K562 (cell line): ENCODE results near the gene RBM28. TPM values are rescaled to one million over a fixed set of nuclear protein-coding genes. Genes with fewer than 3 reads are reported as not detected.

ENCODE experiments used
- ATAC-seq: fragments of 200-7000 bp; cut with Tn5 transposase; 3 replicates; pipeline ENCODE4 v1.9.1; 2020; ENCODE audit warnings: moderate library complexity
- BruUV-seq: library from RNA; stranded (reverse); fragments of 400-500 nt; replicated peaks from 2 replicates; lab custom pipeline; 2021; lab: Mats Ljungman, UMichigan
- CTCF ChIA-PET: fragments of 300-600 bp; formaldehyde crosslinking; extraction: SDS; loops from one replicate; lab custom pipeline; 2021; ENCODE audit warnings: low intra/inter-chr PET ratio; lab: Yijun Ruan, JAX
- POLR2A ChIA-PET: fragments of 300-600, 350-650 bp; sonication (Branson Sonifier 250); formaldehyde crosslinking; extraction: SDS; loops from one replicate; lab custom pipeline; 2021; ENCODE audit warnings: antibody characterized with exemption, inconsistent platforms; lab: Yijun Ruan, JAX
- DNase-seq, 4 experiments: peaks; one replicate each; pipeline versions ENCODE4 v3.0.0 to v3.0.0-alpha.2; 2011 to 2018; ENCODE audit warnings: low spot score in 3 of 4, mixed read lengths in 3 of 4; ENCODE audit errors: extremely low read depth in 1 of 4
- FAIRE-seq: peaks from 2 replicates; lab custom pipeline; 2011; peaks lifted over from hg19 to GRCh38; lab: Jason Lieb, UNC
- H2AFZ ChIP-seq: 2 replicates; pipeline ENCODE4 v1.6.0; 2011; ENCODE audit warnings: low read depth, low read length, control low read depth, inconsistent platforms
- H3K27ac ChIP-seq: fragments of 200-600 bp; 3 replicates; pipeline ENCODE4 v1.8.0; 2011; ENCODE audit warnings: low read depth, mild to moderate bottlenecking, control low read depth, inconsistent platforms, low read length, moderate library complexity, mixed read lengths; ENCODE audit errors: extremely low read depth
- H3K27me3 ChIP-seq, 2 experiments: fragments of 300-600 bp in 1 of 2; 2 replicates in 1 of 2; 3 replicates in 1 of 2; pipeline versions ENCODE4 v1.6.0 to v1.8.0; 2011; ENCODE audit warnings: inconsistent platforms in 2 of 2, low read length in 2 of 2, mild to moderate bottlenecking in 1 of 2, mixed read lengths in 1 of 2, moderate library complexity in 1 of 2; ENCODE audit not compliant: control insufficient read depth in 2 of 2, insufficient read depth in 2 of 2
- H3K36me3 ChIP-seq: fragments of 300-600 bp; 3 replicates; pipeline ENCODE4 v1.8.0; 2011; ENCODE audit warnings: mild to moderate bottlenecking, low read length, inconsistent platforms; ENCODE audit not compliant: control insufficient read depth, insufficient read depth
- H3K4me1 ChIP-seq, 2 experiments: fragments of 200-600 bp in 1 of 2; replicated peaks in 1 of 2; 2 replicates in 1 of 2; 3 replicates in 1 of 2; pipeline versions ENCODE4 v1.5.1 to v1.8.0; 2011; ENCODE audit warnings: inconsistent platforms in 2 of 2, low read length in 2 of 2, mild to moderate bottlenecking in 1 of 2, mixed read lengths in 1 of 2, moderate library complexity in 1 of 2; ENCODE audit not compliant: control insufficient read depth in 2 of 2, insufficient read depth in 2 of 2
- H3K4me2 ChIP-seq: 2 replicates; pipeline ENCODE4 v1.6.1; 2011; ENCODE audit warnings: low read length, control low read depth, inconsistent platforms, mixed read lengths; ENCODE audit not compliant: insufficient read depth
- H3K4me3 ChIP-seq: fragments of 200-600 bp; sonication (generic), shearing (Covaris generic); 2 replicates; pipeline ENCODE4 v1.5.1; 2016; ENCODE audit warnings: control low read depth, inconsistent platforms
- H3K79me2 ChIP-seq: fragments of 200-600 bp; 3 replicates; pipeline ENCODE4 v1.8.0; 2011; ENCODE audit warnings: low read length, inconsistent platforms; ENCODE audit not compliant: control insufficient read depth, insufficient read depth
- H3K9ac ChIP-seq, 2 experiments: 2 replicates each; pipeline versions ENCODE4 v1.6.0 to v1.6.1; 2011; ENCODE audit warnings: low read depth in 2 of 2, low read length in 2 of 2, control low read depth in 1 of 2, inconsistent platforms in 1 of 2, mild to moderate bottlenecking in 1 of 2, mixed read lengths in 1 of 2; ENCODE audit not compliant: insufficient read depth in 1 of 2
- H3K9me1 ChIP-seq: one replicate; pipeline ENCODE4 v1.6.0; 2011; ENCODE audit warnings: inconsistent platforms, mild to moderate bottlenecking, low read length, moderate library complexity; ENCODE audit not compliant: control insufficient read depth, insufficient read depth
- H3K9me3 ChIP-seq: replicated peaks from 2 replicates; pipeline ENCODE4 v1.5.1; 2011; ENCODE audit warnings: low read depth, low read length, inconsistent platforms; ENCODE audit not compliant: control insufficient read depth, insufficient read depth
- H4K20me1 ChIP-seq: replicated peaks from 2 replicates; pipeline ENCODE4 v1.6.1; 2011; ENCODE audit warnings: low read length, inconsistent platforms, mixed read lengths; ENCODE audit not compliant: control insufficient read depth, insufficient read depth
- DNMT1 ChIP-seq: fragments of 450-650 bp; IDR thresholded peaks from 2 replicates; pipeline ENCODE4 v1.6.1; 2016; ENCODE audit warnings: antibody characterized with exemption, mild to moderate bottlenecking
- FOXM1 ChIP-seq, 2 experiments: fragments of 450-650 bp in 1 of 2; sonication (generic) in 1 of 2; formaldehyde crosslinking in 1 of 2; IDR thresholded peaks; 2 replicates each; pipeline versions ENCODE4 v1.6.1 to v1.9.0; 2017 to 2022; ENCODE audit warnings: low read depth in 2 of 2, mild to moderate bottlenecking in 2 of 2, missing genetic modification reagents in 1 of 2, moderate library complexity in 1 of 2
- LCOR ChIP-seq: sonication (generic); formaldehyde crosslinking; IDR thresholded peaks from 2 replicates; pipeline ENCODE4 v1.8.0; 2022; ENCODE audit warnings: mild to moderate bottlenecking, missing genetic modification reagents
- MCM3 ChIP-seq: fragments of 450-650 bp; IDR thresholded peaks from 2 replicates; pipeline ENCODE4 v1.6.1; 2016
- PRMT5 ChIP-seq: sonication (generic); formaldehyde crosslinking; IDR thresholded peaks from 2 replicates; pipeline ENCODE4 v1.5.0; 2020; ENCODE audit warnings: missing genetic modification reagents
- SMAD4 ChIP-seq: fragments of 250-450 bp; sonication (Bioruptor Pico); conservative IDR thresholded peaks from 2 replicates; pipeline ENCODE4 v1.8.0; 2021; ENCODE audit warnings: inconsistent platforms, mild to moderate bottlenecking, moderate library complexity
- SNRNP70 ChIP-seq: fragments of 200-400 bp; formaldehyde crosslinking; optimal IDR thresholded peaks from 2 replicates; pipeline ENCODE3; 2017; ENCODE audit warnings: low read depth, low read length
- ZNF24 ChIP-seq: fragments of 450-650 bp; IDR thresholded peaks from 2 replicates; pipeline ENCODE4 v1.6.1; 2016
- ZNF431 ChIP-seq: sonication (generic); formaldehyde crosslinking; IDR thresholded peaks from 2 replicates; pipeline ENCODE4 v1.8.0; 2022; ENCODE audit warnings: mild to moderate bottlenecking, missing genetic modification reagents
- ZNF583 ChIP-seq: fragments of 250-450 bp; sonication (Bioruptor Pico); IDR thresholded peaks from 2 replicates; pipeline ENCODE4 v1.4.0; 2020
- WGBS: fragments of 100-300 bp; shearing (Covaris generic); methylation state at CpG from one replicate; pipeline ENCODE4 v1.1.6; 2016; ENCODE audit warnings: low coverage, mixed read lengths; ENCODE audit not compliant: insufficient coverage; ENCODE audit errors: missing lambda C conversion rate; 5-methylcytosine and 5-hydroxymethylcytosine counted together
- in situ Hi-C: fragments of 300-500 bp; cut with MboI; formaldehyde crosslinking; loops from 4 replicates; pipeline ENCODE4 v1.15.0; 2018; ENCODE audit warnings: inconsistent platforms, mixed read lengths
- intact Hi-C: fragments of 100-400 bp; cut with micrococcal nuclease; formaldehyde crosslinking; loops from 2 replicates; pipeline ENCODE4 v1.14.2; 2022
- polyA plus RNA-seq, 8 experiments: library from polyadenylated mRNA; depleted of rRNA in 4 of 8; stranded (reverse) in 5 of 8; unstranded in 3 of 8; fragments of >200 nt; fragmentation: Nextera tagmentation in 2 of 8; fragmentation: Illumina TruSeq in 1 of 8; extraction: Ambion mirVana in 2 of 8; extraction: Trizol in 1 of 8; gene quantifications; 2 replicates each; pipeline versions ENCODE4 v1.2.1 to v1.2.3, GENCODE V29; 2011 to 2014; ENCODE audit warnings: inconsistent platforms in 1 of 8, missing spikeins in 1 of 8
- total RNA-seq, 7 experiments: library from RNA; depleted of rRNA in 6 of 7; stranded (reverse); fragments of >200 nt in 6 of 7; fragmentation: Illumina TruSeq in 2 of 7; extraction: Trizol in 2 of 7; gene quantifications; 2 replicates each; pipeline versions ENCODE4 v1.2.1 to v1.2.3, GENCODE V29; 2011 to 2021; ENCODE audit warnings: low replicate concordance in 1 of 7
- TF ChIP-seq, protein P1 (sequence below): fragments of 450-650 bp; conservative IDR thresholded peaks from 2 replicates; pipeline ENCODE4 v1.6.1; 2016; ENCODE audit warnings: missing genetic modification characterization, low read depth, mild to moderate bottlenecking, control low read depth, missing compliant biosample characterization
- TF ChIP-seq, protein P2 (sequence below): sonication (generic); formaldehyde crosslinking; IDR thresholded peaks from 2 replicates; pipeline ENCODE4 v1.8.0; 2022; ENCODE audit warnings: mild to moderate bottlenecking, missing genetic modification reagents, borderline replicate concordance

Gene RBM28
- total and polyA plus RNA-seq, 9 of the 15 experiments (the other 6 are each of a cell fraction or from before 2014, with no cell fraction given): 65.8 to 213 (median 138) TPM

- no peaks in the 10 kb centered on the region for H3K9me3 ChIP-seq
- peak overlapping the region in 1 of 2 experiments; percentile 8; a peak in 1 of 4 replicates for H3K9ac ChIP-seq
- in situ Hi-C loops: no loop called here
- H3K27ac ChIP-seq: no peak overlapping the region
- peaks cover 0 to 16% of the 10 kb centered on the region in 2 experiments; a peak in 3 of 5 replicates for H3K4me1 ChIP-seq
- ATAC-seq (no peak; the same call in 2 of the 3 replicates), DNase-seq (no peak), FAIRE-seq (no peak)
- H3K27me3 ChIP-seq: no peaks in the 10 kb centered on the region
- H2AFZ ChIP-seq: peak overlapping the region; percentile 27; the same call in 1 of the 2 replicates
- CTCF ChIA-PET: interaction anchor here (0.6 to 3.9 kb wide), 6 partner anchors 38 to 831 kb away, joined by 3 to 81 read pairs (median 3); no protein-coding TSS in a partner anchor
- 12% methylated on average over 3 of the region's 3 CpGs for WGBS
- intact Hi-C loops: loop anchor here (10.0 kb wide), 1 partner anchor 153 kb away; no protein-coding TSS in a partner anchor
- peaks cover 10% of the 10 kb centered on the region; the same call in 1 of the 3 replicates for H3K36me3 ChIP-seq
- TF ChIP-seq SMAD4 (CRISPR knock-in tag) (no peak), PRMT5 (CRISPR knock-in tag) (no peak), ZNF583 (CRISPR knock-in tag) (no peak), SNRNP70 (no peak), DNMT1 (no peak), LCOR (CRISPR knock-in tag) (0 out of 2 replicates have a peak, but pooled peaks have one; percentile 3), ZNF24 (no peak), MCM3 (no peak), FOXM1 (IDR thresholded peaks at IDR 0.05; ENCODE audit: low read depth) (no peak), FOXM1 (CRISPR knock-in tag; IDR thresholded peaks at IDR 0.05; ENCODE audit: low read depth) (no peak), ZNF431 (CRISPR knock-in tag) (no peak)
- TF ChIP-seq, protein P1, sequence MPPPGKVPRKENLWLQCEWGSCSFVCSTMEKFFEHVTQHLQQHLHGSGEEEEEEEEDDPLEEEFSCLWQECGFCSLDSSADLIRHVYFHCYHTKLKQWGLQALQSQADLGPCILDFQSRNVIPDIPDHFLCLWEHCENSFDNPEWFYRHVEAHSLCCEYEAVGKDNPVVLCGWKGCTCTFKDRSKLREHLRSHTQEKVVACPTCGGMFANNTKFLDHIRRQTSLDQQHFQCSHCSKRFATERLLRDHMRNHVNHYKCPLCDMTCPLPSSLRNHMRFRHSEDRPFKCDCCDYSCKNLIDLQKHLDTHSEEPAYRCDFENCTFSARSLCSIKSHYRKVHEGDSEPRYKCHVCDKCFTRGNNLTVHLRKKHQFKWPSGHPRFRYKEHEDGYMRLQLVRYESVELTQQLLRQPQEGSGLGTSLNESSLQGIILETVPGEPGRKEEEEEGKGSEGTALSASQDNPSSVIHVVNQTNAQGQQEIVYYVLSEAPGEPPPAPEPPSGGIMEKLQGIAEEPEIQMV (tag): no peak
- TF ChIP-seq, protein P2, sequence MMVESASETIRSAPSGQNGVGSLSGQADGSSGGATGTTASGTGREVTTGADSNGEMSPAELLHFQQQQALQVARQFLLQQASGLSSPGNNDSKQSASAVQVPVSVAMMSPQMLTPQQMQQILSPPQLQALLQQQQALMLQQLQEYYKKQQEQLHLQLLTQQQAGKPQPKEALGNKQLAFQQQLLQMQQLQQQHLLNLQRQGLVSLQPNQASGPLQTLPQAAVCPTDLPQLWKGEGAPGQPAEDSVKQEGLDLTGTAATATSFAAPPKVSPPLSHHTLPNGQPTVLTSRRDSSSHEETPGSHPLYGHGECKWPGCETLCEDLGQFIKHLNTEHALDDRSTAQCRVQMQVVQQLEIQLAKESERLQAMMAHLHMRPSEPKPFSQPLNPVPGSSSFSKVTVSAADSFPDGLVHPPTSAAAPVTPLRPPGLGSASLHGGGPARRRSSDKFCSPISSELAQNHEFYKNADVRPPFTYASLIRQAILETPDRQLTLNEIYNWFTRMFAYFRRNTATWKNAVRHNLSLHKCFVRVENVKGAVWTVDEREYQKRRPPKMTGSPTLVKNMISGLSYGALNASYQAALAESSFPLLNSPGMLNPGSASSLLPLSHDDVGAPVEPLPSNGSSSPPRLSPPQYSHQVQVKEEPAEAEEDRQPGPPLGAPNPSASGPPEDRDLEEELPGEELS (CRISPR knock-in tag): 0 out of 2 replicates have a peak, but pooled peaks have one; percentile 4
- TF ChIP-seq, all 486 proteins: peak for 2
- Histone ChIP-seq H3K4me3 (no peak overlapping the region), H3K4me2 (no peak overlapping the region), H3K79me2 (no peaks in the 10 kb centered on the region), H4K20me1 (0 out of 2 replicates have a peak, but pooled peaks cover 19% of the 10 kb centered on the region), H3K9me1 (peaks cover 3% of the 10 kb centered on the region)
- no TSS peak for BruUV-seq
- POLR2A ChIA-PET: interaction anchor here (0.6 to 2.3 kb wide), 5 partner anchors 10 to 44 kb away, joined by 3 to 14 read pairs (median 4); partner anchors contain the start of gene RBM28
Measured at GRCh38 chr7:128388145-128388485, 44.4 kb upstream of the RBM28 start.
